Measurements from ENCODE around the gene CTSA.

Gene CTSA

DNA sequence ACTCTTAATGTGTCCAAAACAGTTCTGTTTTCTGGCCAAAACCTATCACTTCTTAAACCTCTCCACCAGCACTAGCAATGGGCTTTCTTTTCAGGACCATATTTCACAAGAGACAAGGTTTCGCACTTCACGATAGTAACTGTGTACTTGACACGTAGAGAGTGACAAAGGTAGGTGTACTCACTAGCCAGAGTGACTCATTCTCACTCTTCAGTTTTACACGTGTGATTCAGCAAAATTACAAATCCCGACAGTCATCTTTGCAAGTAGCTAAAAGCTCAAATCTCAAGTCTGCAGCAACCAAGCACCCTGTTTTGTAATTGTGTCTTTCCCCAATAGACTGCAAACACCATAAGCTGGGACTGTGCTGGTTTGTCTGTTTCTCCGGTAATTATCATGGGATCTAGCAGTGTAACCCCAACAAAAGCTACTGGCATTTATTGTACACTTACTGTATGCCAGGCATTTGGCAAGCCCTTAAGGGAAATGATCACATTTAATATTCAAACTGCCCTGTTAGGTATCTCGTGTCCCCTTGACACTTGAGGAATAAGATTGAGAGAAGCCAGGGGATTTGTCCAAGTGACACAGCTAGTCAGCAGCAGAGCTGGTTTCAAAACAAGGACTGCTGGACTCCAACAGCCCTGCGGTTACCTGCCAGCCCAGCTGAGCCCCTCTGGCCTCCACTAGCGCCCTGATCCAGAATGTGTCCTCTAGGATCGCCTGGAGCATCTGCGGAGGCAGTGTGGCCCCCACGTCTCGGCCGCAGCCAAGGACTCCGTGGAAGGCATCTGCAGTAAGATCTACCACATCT, 53.2 kb downstream of the CTSA start:
- no peaks in the 10 kb centered on the region for H3K9me3 ChIP-seq
- TF ChIP-seq, protein P1, sequence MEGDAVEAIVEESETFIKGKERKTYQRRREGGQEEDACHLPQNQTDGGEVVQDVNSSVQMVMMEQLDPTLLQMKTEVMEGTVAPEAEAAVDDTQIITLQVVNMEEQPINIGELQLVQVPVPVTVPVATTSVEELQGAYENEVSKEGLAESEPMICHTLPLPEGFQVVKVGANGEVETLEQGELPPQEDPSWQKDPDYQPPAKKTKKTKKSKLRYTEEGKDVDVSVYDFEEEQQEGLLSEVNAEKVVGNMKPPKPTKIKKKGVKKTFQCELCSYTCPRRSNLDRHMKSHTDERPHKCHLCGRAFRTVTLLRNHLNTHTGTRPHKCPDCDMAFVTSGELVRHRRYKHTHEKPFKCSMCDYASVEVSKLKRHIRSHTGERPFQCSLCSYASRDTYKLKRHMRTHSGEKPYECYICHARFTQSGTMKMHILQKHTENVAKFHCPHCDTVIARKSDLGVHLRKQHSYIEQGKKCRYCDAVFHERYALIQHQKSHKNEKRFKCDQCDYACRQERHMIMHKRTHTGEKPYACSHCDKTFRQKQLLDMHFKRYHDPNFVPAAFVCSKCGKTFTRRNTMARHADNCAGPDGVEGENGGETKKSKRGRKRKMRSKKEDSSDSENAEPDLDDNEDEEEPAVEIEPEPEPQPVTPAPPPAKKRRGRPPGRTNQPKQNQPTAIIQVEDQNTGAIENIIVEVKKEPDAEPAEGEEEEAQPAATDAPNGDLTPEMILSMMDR (IDR thresholded peaks at IDR 0.05; ENCODE audit: low read depth, low read length): no peak
- peaks cover 84% of the 10 kb centered on the region for H3K36me3 ChIP-seq
- H3K4me1 ChIP-seq: no peaks in the 10 kb centered on the region
- DNase-seq: no peak
- no peak overlapping the region for H3K4me3 ChIP-seq (ENCODE audit: low read depth, low read length)
- no peaks in the 10 kb centered on the region for H3K27me3 ChIP-seq

DNA sequence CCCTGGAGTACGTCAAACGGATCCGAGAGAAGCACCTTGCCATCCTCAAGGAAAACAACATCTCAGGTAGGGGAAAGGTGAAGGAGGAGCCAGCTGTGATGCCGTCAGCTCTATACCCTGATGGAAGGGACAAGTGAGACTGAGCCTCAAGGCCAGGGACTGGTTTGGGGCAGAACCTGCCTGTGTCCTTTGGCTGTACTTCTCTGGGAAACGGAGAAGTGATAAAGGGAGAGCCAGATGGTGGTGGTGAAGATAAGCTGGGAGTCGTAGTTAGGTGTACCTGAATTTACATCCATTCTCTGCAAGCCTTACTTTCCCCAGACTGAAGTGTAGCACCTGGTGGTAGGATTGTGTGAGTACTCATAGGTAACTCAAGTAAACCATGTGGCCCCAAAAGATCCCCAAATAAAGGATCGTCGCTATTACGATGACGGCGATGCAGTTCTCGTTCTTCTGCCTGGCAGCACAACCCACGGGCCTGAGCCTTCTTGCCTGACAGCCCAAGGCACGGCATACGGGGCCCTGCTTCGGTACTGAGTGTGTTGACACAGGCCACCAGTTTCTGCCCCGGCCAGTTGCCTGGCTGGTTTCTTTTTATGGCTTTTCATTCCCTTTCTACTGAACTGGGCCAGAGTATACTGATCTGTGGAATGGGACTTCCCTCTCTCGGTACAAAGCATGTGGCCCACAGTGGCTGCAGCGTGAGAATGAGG, 54.0 kb downstream of the CTSA start:
- H3K4me3 ChIP-seq (ENCODE audit: low read depth, low read length): no peak overlapping the region
- H3K9me3 ChIP-seq: no peaks in the 10 kb centered on the region
- H3K36me3 ChIP-seq: peaks cover 85% of the 10 kb centered on the region
- DNase-seq: no peak
- TF ChIP-seq, protein P1 (IDR thresholded peaks at IDR 0.05; ENCODE audit: low read depth, low read length): no peak
- no peaks in the 10 kb centered on the region for H3K4me1 ChIP-seq
- H3K27me3 ChIP-seq: no peaks in the 10 kb centered on the region

DNA sequence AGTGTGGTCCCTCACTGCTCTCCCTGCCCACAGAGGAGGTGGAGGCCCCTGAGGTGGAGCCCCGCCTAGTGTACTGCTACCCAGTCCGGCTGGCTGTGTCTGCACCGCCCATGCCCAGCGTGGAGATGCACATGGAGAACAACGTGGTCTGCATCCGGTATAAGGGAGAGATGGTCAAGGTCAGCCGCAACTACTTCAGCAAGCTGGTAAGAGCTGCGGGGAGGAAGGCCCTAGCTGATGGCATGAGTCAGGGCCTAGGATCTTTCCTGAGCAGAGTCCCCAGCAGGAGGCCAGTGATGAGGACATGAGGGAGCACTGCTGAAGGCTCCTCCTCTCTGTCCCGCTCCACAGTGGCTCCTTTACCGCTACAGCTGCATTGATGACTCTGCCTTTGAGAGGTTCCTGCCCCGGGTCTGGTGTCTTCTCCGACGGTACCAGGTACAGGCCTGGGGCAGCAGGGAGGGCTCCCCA, 54.6 kb downstream of the CTSA start:
- DNase-seq: no peak
- H3K4me3 ChIP-seq (ENCODE audit: low read depth, low read length): no peak overlapping the region
- TF ChIP-seq, protein P1 (IDR thresholded peaks at IDR 0.05; ENCODE audit: low read depth, low read length): no peak
- peaks cover 85% of the 10 kb centered on the region for H3K36me3 ChIP-seq
- no peaks in the 10 kb centered on the region for H3K4me1 ChIP-seq
- H3K27me3 ChIP-seq: no peaks in the 10 kb centered on the region
- H3K9me3 ChIP-seq: no peaks in the 10 kb centered on the region

DNA sequence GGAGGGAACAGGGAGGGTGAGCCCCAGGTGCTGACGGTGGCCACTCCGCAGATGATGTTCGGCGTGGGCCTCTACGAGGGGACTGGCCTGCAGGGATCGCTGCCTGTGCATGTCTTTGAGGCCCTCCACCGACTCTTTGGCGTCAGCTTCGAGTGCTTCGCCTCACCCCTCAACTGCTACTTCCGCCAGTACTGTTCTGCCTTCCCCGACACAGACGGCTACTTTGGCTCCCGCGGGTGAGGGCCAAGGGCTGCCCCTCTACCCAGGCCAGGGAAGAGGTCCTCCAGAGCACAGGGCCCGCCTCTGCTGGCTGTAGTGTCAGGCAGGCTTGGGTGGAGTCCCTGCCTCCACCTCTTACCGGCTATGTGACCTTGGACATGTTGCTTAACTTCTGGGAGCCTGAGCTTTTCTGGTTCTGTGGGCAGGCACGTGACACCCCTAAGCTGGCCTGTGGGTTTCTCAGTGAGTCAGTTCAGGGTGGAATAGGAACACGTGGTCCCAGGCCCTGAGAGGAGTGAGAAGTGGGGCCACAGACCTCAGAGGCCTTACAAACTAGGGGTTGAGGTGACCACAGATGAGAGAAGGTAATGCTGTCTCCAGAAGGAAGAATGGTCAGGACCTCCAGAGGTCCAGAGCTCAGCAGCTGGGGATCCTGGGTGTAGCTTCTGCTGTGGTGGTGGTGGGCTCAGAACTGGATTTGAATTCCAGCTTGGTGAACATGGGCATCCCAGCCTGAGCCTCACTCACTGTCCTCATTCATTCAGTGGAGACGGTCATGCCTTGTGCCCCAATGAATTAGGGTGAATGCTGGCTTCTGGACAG, 55.2 kb downstream of the CTSA start:
- Histone ChIP-seq H3K36me3 (peaks cover 83% of the 10 kb centered on the region), H3K4me3 (ENCODE audit: low read depth, low read length) (no peak overlapping the region), H3K9me3 (no peaks in the 10 kb centered on the region), H3K4me1 (no peaks in the 10 kb centered on the region), H3K27me3 (no peaks in the 10 kb centered on the region)
- no peak for DNase-seq
- TF ChIP-seq, protein P1 (IDR thresholded peaks at IDR 0.05; ENCODE audit: low read depth, low read length): no peak

DNA sequence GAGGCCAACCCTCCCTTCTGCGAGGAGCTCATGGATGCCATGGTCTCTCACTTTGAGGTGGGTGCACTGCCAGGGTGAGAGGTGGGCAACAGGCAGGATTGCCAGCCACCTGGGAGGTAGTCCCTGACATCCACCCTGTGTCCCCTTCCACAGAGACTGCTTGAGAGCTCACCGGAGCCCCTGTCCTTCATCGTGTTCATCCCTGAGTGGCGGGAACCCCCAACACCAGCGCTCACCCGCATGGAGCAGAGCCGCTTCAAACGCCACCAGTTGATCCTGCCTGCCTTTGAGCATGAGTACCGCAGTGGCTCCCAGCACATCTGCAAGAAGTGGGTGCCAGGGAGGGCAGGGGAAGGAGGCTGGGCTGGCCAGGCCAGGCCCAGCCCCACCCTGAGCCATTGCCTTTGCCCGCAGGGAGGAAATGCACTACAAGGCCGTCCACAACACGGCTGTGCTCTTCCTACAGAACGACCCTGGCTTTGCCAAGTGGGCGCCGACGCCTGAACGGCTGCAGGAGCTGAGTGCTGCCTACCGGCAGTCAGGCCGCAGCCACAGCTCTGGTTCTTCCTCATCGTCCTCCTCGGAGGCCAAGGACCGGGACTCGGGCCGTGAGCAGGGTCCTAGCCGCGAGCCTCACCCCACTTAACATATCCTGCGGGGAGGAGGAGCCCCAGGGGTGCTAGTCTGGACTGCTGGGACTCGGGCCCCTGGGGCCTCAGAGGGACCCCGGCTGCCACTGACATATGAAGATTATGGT, 56.2 kb downstream of the CTSA start:
- TF ChIP-seq, protein P1 (IDR thresholded peaks at IDR 0.05; ENCODE audit: low read depth, low read length): no peak
- peaks cover 90% of the 10 kb centered on the region for H3K36me3 ChIP-seq
- H3K4me1 ChIP-seq: no peaks in the 10 kb centered on the region
- H3K27me3 ChIP-seq: no peaks in the 10 kb centered on the region
- no peaks in the 10 kb centered on the region for H3K9me3 ChIP-seq
- no peak overlapping the region for H3K4me3 ChIP-seq (ENCODE audit: low read depth, low read length)
- no peak for DNase-seq
